ENCODE measurements around the gene VPS37B. TPM values are rescaled to one million over a fixed set of nuclear protein-coding genes. Genes with fewer than 3 reads are reported as not detected.

VPS37B gene
- total and polyA plus RNA-seq, 10 of the 15 experiments (the other 5 are each of a cell fraction or from before 2014, with no cell fraction given): 0.66 to 68.6 (median 39.6) TPM

DNA sequence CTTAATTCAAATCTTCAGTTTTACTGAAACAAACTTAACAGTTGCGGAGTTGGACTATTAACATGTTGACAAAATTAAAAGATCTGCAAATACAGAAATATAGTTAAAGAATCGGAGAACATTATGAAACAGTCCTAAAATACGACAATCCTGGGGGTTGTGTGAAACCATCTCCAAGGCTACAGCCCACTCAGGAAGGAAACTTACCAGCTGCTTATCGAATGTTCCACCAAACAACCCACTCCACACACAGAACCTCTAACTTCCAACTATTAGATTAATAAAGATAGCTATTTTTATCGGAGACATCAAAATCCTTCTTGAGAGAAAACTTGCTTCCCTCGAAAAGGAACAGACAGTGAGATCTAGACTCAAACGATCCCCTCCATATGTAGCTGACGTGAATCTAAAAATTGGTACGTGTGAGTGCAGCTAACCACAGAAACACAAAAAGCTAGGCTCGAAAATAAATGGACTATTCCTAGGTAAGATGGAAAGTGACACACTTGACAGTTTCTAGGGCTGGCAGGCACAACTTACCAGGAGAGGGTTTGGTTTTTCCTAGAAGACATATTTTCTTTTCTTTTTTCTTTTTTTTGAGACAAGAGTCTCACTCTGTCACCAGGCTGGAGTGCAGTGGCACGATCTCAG lies 12.9 kb downstream of the VPS37B start:
- TSS peak; percentile 4 for BruUV-seq (replicated peaks)
- H3K79me2 ChIP-seq (ENCODE audit: control insufficient read depth, insufficient read depth, low read length): peaks cover 36% of the 10 kb centered on the region
- H2AFZ ChIP-seq (ENCODE audit: control insufficient read depth, low read depth, low read length): no peak overlapping the region
- in situ Hi-C loops (cut with MboI): no loop called here
- no peak overlapping the region for H3K9ac ChIP-seq (ENCODE audit: control insufficient read depth, insufficient read depth, low read length)
- H3K27ac ChIP-seq (ENCODE audit: control insufficient read depth, insufficient read depth): no peak overlapping the region
- no peak for ATAC-seq
- no peaks in the 10 kb centered on the region for H3K9me3 ChIP-seq (replicated peaks; ENCODE audit: control insufficient read depth, insufficient read depth, low read length)
- 70% methylated on average over 11 of the region's 11 CpGs for WGBS (ENCODE audit: insufficient coverage, insufficient replicate concordance, low lambda C conversion rate, missing lambda C conversion rate)
- ChIA-PET RAD21 (ENCODE audit: unreplicated experiment) (interaction anchor here (0.8 to 1.5 kb wide), 9 partner anchors 8 to 355 kb away, joined by 3 to 11 read pairs (median 3); no protein-coding TSS in a partner anchor), POLR2A (interaction anchor here (1.2 to 5.6 kb wide), 5 partner anchors 9 to 17 kb away, joined by 3 to 25 read pairs (median 8); partner anchors contain the start of gene VPS37B), SMC1A (ENCODE audit: uncharacterized antibody, unreplicated experiment) (interaction anchor here (0.7 to 5.5 kb wide), 12 partner anchors 8 to 130 kb away, joined by 3 to 31 read pairs (median 10); partner anchors contain the start of genes DENR and VPS37B), CTCF (interaction anchor here (0.7 to 8.9 kb wide), 11 partner anchors 9 to 355 kb away, joined by 3 to 107 read pairs (median 4); partner anchors contain the start of gene VPS37B)
- peak overlapping the region; percentile 38; the same call in 1 of the 2 replicates for H3K4me2 ChIP-seq (ENCODE audit: control insufficient read depth, insufficient read depth)
- peaks cover 0 to 7% of the 10 kb centered on the region in 2 experiments; a peak in 2 of 4 replicates for H3K36me3 ChIP-seq (ENCODE audit: control insufficient read depth in 2 of 2, insufficient read depth in 2 of 2, low read length in 1 of 2)
- peaks cover 24% of the 10 kb centered on the region for H3K4me1 ChIP-seq (ENCODE audit: control insufficient read depth, insufficient read depth, low read length)
- intact Hi-C loops (cut with micrococcal nuclease; ENCODE audit: unreplicated experiment): loop anchor here (10.0 kb wide), 1 partner anchor 1892 kb away; no protein-coding TSS in a partner anchor
- no peaks in the 10 kb centered on the region; a peak in 1 of 4 replicates for H3K27me3 ChIP-seq (replicated peaks in 1 of 2; ENCODE audit: control insufficient read depth in 2 of 2, insufficient read depth in 2 of 2, low read length in 1 of 2)
- no peak for DNase-seq (ENCODE audit: low read depth, low spot score)
- no peak for TF ChIP-seq IRF4 (IDR thresholded peaks at IDR 0.05; ENCODE audit: low read depth, low read length)
- TF ChIP-seq RUNX3 (IDR thresholded peaks at IDR 0.05; ENCODE audit: low read length): peak; percentile 73
- H4K20me1 ChIP-seq (ENCODE audit: control insufficient read depth, insufficient read depth): no peaks in the 10 kb centered on the region; the same call in 1 of the 2 replicates
- no peak for FAIRE-seq
- H3K4me3 ChIP-seq: no peak overlapping the region

DNA sequence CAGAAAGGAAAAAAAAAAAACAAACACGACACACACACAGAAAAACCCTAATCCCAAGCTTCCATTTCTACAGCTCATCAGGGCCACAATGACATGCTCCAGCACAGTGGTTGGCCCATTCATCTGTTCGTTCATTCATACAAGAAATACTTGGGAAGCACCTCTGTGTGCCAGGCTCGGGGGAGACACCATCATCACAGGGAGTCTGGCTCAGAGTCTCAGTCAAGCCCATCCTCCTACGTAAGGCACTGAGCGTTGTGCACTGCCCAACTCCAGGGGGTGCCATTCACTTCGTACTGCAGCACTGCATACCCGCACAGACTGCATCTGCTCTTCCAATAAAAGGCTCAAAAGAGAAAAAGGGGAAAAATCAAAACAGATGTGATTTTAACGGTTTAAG lies 15.3 kb downstream of the VPS37B start:
- peaks cover 25% of the 10 kb centered on the region for H3K4me1 ChIP-seq (ENCODE audit: control insufficient read depth, insufficient read depth, low read length)
- TF ChIP-seq SMC3 (IDR thresholded peaks at IDR 0.05; ENCODE audit: borderline replicate concordance, low read length) (peak; percentile 38; the same call in 1 of the 2 replicates), TCF3 (IDR thresholded peaks at IDR 0.05; ENCODE audit: borderline replicate concordance, insufficient read depth, low read depth, low read length) (no peak), HDGF (IDR thresholded peaks at IDR 0.05) (no peak), STAT1 (conservative IDR thresholded peaks at IDR 0.05) (no peak)
- TF ChIP-seq, protein P1, sequence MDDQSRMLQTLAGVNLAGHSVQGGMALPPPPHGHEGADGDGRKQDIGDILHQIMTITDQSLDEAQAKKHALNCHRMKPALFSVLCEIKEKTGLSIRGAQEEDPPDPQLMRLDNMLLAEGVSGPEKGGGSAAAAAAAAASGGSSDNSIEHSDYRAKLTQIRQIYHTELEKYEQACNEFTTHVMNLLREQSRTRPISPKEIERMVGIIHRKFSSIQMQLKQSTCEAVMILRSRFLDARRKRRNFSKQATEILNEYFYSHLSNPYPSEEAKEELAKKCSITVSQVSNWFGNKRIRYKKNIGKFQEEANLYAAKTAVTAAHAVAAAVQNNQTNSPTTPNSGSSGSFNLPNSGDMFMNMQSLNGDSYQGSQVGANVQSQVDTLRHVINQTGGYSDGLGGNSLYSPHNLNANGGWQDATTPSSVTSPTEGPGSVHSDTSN (IDR thresholded peaks at IDR 0.05; ENCODE audit: insufficient replicate concordance, low read depth, low read length): no peak
- TF ChIP-seq, protein P2, sequence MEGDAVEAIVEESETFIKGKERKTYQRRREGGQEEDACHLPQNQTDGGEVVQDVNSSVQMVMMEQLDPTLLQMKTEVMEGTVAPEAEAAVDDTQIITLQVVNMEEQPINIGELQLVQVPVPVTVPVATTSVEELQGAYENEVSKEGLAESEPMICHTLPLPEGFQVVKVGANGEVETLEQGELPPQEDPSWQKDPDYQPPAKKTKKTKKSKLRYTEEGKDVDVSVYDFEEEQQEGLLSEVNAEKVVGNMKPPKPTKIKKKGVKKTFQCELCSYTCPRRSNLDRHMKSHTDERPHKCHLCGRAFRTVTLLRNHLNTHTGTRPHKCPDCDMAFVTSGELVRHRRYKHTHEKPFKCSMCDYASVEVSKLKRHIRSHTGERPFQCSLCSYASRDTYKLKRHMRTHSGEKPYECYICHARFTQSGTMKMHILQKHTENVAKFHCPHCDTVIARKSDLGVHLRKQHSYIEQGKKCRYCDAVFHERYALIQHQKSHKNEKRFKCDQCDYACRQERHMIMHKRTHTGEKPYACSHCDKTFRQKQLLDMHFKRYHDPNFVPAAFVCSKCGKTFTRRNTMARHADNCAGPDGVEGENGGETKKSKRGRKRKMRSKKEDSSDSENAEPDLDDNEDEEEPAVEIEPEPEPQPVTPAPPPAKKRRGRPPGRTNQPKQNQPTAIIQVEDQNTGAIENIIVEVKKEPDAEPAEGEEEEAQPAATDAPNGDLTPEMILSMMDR (IDR thresholded peaks at IDR 0.05 in 2 of 3, conservative IDR thresholded peaks at IDR 0.05 in 1 of 3; ENCODE audit: control insufficient read depth in 2 of 3, extremely low read depth in 1 of 3, insufficient read depth in 1 of 3, low read depth in 3 of 3, low read length in 3 of 3): peak; percentile 43; a peak in 5 of 6 replicates

More for the DNA sequence above, 15.3 kb downstream of the VPS37B start:
- Histone ChIP-seq H3K27ac (ENCODE audit: control insufficient read depth, insufficient read depth) (no peak overlapping the region), H3K36me3 (ENCODE audit: control insufficient read depth in 2 of 2, insufficient read depth in 2 of 2, low read length in 1 of 2) (peaks cover 0 to 7% of the 10 kb centered on the region in 2 experiments; a peak in 2 of 4 replicates), H3K27me3 (replicated peaks in 1 of 2; ENCODE audit: control insufficient read depth in 2 of 2, insufficient read depth in 2 of 2, low read length in 1 of 2) (no peaks in the 10 kb centered on the region; a peak in 1 of 4 replicates), H3K4me2 (ENCODE audit: control insufficient read depth, insufficient read depth) (no peak overlapping the region), H3K79me2 (ENCODE audit: control insufficient read depth, insufficient read depth, low read length) (peaks cover 25% of the 10 kb centered on the region), H2AFZ (ENCODE audit: control insufficient read depth, low read depth, low read length) (no peak overlapping the region), H3K4me3 (no peak overlapping the region), H3K9ac (ENCODE audit: control insufficient read depth, insufficient read depth, low read length) (no peak overlapping the region), H3K9me3 (replicated peaks; ENCODE audit: control insufficient read depth, insufficient read depth, low read length) (no peaks in the 10 kb centered on the region), H4K20me1 (ENCODE audit: control insufficient read depth, insufficient read depth) (no peaks in the 10 kb centered on the region; the same call in 1 of the 2 replicates)
- intact Hi-C loops (cut with micrococcal nuclease; ENCODE audit: unreplicated experiment) (loop anchor here (10.0 kb wide), 1 partner anchor 1894 kb away; no protein-coding TSS in a partner anchor), in situ Hi-C loops (cut with MboI) (no loop called here)
- ChIA-PET POLR2A (interaction anchor here (1.0 to 5.6 kb wide), 4 partner anchors 8 to 41 kb away, joined by 3 to 25 read pairs (median 8); no protein-coding TSS in a partner anchor), RAD21 (ENCODE audit: unreplicated experiment) (interaction anchor here (1.0 to 1.7 kb wide), 10 partner anchors 9 to 89 kb away, joined by 3 to 11 read pairs (median 3); no protein-coding TSS in a partner anchor), CTCF (interaction anchor here (0.5 to 8.9 kb wide), 12 partner anchors 8 to 75 kb away, joined by 3 to 107 read pairs (median 4); partner anchors contain the start of gene VPS37B), SMC1A (ENCODE audit: uncharacterized antibody, unreplicated experiment) (interaction anchor here (0.7 to 5.5 kb wide), 13 partner anchors 8 to 357 kb away, joined by 3 to 31 read pairs (median 5); no protein-coding TSS in a partner anchor)
- DNase-seq (ENCODE audit: low read depth, low spot score) (no peak), FAIRE-seq (no peak), ATAC-seq (peak; percentile 60)
- WGBS (ENCODE audit: insufficient coverage, insufficient replicate concordance, low lambda C conversion rate, missing lambda C conversion rate): 60% methylated on average over 7 of the region's 8 CpGs
- no TSS peak for BruUV-seq (replicated peaks)

Data from GM12878 (cell line).